Measurements from ENCODE around the gene HPS6.
A peak's percentile ranks its signal among the peaks of the same experiment; 100 is the strongest.
"Not testable (repeated sequence)": the region's sequence is repeated elsewhere in the genome, so short reads cannot be mapped to it uniquely, and the experiment has no call there.

The HPS6 gene

GRCh38 chr10:102064868-102065560 lies at the start of gene HPS6:
Gene HPS6, plus strand, starts transcription at chr10:102065349. Its CDS starts 126 bp downstream, at chr10:102065475.
- DNase-seq (ENCODE audit: low read depth) = peak; percentile 66

- DNase-seq (ENCODE audit: low read depth) = no peak
These were observed 48.7 kb upstream of the HPS6 start for GRCh38 chr10:102016416-102016815.

GRCh38 chr10:102017295-102017694 lies 47.9 kb upstream of the HPS6 start:
- no peak for DNase-seq (ENCODE audit: low read depth)

DNA sequence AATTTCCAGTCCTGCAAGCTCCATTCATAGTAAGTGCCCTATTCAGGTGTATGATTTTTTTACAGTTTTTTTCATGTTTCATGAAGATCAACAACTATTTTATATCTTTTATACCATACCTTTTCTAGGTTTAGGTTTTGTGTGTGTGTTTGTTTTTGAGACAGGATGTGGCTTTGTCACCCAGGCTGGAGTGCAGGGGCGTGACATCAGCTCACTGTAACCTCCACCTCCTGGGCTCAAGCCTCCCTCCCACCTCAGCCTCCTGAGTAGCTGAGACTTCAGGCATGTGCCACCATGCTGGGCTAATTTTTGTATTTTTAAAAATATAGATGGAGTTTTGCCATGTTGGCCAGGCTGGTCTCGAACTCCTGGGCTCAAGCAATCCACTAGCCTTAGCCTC lies 44.2 kb upstream of the HPS6 start:
- no peak for DNase-seq (ENCODE audit: low read depth)

GRCh38 chr10:102024799-102025198 lies 40.4 kb upstream of the HPS6 start:
- no peak for DNase-seq (ENCODE audit: low read depth)

DNA sequence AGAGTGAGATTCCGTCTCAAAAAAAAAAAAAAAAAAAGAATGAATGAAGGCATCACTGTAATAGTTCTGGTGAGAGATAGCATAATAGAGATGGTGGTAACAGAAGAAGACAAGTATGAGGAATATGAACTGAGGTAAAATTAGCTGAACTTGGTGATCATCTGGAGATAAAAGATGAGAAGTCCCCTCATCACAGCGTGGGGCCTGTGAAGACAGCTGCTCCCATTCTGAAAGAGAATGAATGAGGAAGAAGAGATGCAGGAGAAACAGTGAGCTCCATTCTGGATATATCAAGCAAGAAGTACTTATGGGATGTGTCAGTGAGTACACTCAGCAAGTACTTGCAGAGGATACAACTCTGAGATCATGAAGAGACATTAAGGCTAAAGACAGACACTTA lies 37.9 kb upstream of the HPS6 start:
- DNase-seq (ENCODE audit: low read depth) = no peak

GRCh38 chr10:102033787-102034186 lies 31.4 kb upstream of the HPS6 start:
- DNase-seq (ENCODE audit: low read depth) = no peak

DNA sequence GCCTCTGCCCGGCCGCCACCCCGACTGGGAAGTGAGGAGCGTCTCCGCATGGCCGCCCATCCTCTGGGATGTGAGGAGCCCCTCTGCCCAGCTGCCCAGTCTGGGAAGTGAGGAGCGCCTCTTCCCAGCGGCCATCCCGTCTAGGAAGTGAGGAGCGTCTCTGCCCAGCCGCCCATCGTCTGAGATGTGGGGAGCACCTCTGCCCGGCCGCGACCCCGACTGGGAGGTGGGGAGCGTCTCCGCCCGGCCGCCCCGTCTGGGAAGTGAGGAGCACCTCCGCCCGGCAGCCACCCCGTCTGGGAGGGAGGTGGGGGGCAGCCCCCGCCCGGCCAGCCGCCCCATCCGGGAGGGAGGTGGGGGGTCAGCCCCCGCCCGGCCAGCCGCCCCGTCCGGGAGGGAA lies 29.3 kb upstream of the HPS6 start:
- DNase-seq (ENCODE audit: low read depth) = not testable (repeated sequence)

DNA sequence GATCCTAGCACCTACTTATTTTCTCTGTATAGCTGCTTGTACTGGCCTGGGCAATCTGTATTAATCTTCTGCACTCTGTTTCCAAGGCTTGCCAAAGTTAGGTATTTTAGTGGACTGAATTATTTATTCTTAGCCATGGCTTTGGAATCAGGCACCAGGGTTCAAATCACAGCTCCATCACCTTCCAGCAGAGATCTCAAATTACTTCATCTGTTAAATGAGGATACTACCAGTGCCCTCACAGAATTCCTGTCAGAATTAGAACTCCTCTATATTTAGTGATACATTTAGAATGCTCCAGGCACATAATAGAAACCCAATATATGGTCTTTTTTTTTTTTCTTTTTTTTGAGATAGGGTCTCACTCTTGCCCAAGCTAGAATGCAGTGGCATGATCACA lies 26.7 kb upstream of the HPS6 start:
- no peak for DNase-seq (ENCODE audit: low read depth)

DNA sequence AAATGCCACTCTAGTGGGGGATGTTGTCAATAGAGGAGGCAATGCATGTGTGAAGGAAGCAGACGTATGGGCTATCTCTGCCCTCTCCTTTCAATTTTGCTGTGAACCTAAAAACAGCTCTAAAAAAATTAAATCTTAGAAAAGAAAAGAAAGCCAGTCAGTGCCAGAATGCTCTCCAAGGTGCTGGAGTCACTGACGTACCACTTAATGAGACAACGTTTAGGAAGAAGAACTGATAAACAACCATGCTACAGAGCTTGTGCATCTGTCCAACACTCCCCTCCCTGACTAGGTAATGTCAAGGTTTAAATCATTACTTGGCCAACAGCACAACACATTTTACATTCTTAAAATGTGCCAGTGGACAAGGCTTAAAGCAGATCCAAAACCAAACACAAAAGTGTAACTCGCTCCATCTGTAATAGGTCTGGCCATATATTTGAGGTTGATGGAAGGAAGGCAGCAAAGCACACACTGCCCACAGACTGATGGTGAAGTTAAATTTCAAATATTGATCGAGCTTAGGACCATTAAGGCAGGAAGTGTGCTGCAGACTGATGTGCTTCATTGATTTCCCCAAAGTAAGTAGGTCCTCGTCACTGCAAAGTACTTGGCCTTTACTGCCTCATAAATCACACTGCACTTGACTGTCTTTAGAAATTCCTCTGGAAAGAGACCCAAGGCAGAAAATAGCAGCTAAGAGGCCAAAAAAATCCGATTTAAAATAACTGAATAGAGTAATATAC lies 24.7 kb upstream of the HPS6 start:
- no peak for DNase-seq (ENCODE audit: low read depth)

GRCh38 chr10:102045292-102045691 lies 19.9 kb upstream of the HPS6 start:
- DNase-seq (ENCODE audit: low read depth) = no peak

GRCh38 chr10:102046095-102046494 lies 19.1 kb upstream of the HPS6 start:
- DNase-seq (ENCODE audit: low read depth) = no peak

DNA sequence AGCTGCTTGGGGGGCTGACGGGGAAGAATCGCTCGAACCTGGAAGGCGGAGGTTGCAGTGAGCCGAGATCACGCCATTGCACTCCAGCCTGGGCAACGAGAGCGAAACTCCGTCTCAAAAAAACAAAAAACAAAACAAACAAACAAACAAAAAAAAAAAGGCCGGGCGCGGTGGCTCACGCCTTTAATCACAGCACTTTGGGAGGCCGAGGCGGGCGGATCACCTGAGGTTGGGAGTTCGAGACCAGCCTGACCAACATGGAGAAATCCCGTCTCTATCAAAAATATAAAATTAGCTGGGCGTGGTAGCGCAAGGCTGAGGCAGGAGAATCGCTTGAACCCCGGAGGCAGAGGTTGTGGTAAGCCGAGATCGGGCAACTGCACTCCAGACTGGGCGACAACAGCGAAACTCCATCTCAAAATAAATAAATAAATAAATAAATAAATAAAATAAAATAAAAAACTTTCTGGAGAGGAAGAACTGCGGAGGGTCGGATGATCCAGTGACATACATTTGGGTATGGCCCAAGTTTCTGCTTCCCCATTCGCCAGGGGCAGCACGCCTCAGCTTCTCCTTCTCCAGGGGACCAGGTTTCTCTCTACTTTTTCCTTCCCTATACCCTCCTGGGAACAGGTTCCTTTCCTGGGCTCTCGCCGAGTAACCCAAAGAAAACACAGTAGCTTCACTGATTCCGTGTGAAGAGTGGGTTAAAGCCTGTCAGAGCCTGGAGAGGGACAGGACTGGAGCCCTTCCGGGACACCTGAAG lies 10.1 kb upstream of the HPS6 start:
- DNase-seq (ENCODE audit: low read depth) = not testable (repeated sequence)

DNA sequence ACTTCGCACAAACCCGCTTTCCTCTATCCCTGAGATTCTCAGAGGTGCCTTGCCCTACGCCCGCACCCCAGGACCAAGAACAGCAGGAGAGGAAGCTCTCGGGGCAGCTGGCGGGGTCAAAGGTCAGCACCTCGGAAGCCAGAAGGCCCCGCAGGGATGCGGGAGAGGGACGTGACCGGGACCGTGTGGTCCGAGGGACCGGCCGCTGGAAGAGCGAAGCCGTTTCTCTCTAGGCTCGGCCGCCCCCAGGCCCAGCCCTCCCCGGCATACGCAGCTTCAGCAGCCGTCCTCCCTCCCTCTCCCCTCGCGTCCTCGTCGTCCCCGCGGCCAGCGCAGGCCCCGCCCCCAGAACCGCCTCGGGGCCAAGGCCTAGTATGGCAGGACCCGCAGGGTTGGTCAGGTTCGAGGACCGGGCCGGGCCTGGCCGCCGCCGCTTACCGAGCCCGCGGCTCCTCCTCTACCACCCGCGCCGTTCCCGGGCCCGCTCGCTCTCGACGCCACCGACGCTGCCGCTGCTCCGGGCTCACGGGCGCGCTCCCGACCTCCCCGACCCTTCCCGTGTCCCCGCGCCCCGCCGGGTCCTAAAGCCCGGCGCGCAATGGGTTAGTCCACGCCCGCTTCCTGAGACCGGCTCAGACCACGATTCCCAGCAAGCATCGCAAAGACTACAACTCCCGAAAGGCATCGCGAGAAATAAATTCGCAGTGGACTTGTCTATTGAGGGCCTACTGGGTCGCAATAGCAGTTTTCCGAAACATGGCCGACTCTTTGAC lies 9.3 kb upstream of the HPS6 start, which contains the start of gene ARMH3:
Gene ARMH3 (minus strand): TSS at position 527 of the 773 bp plus-strand sequence. CDS start 16,059 bp downstream, outside the sequence.
- peak; percentile 72 for DNase-seq (ENCODE audit: low read depth)

- DNase-seq (ENCODE audit: low read depth) = no peak
These were observed 5.2 kb upstream of the HPS6 start for GRCh38 chr10:102059987-102060386.

DNA sequence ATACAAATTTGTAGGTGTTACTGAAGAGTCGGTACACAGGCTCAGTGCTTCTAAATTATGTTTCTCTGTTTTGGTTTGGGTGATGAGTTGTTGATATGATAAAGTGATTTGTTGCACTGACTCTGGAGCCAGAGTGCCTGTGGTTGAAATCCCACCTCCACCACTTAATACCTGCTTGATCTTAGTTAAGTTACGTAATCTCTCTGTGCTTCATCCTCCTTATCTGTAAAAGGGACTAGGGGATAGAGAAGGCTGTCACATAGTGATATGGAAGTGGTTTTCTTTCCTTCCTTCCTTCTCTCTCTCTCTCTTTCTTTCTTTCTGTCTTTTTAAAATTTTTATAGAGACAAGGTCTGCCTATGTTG lies 664 bp upstream of the HPS6 start:
- no peak for DNase-seq (ENCODE audit: low read depth)

GRCh38 chr10:102065561-102066398 lies 631 bp downstream of the HPS6 start:
- DNase-seq (ENCODE audit: low read depth) = no peak

- no peak for DNase-seq (ENCODE audit: low read depth)
These were observed 1.4 kb downstream of the HPS6 start for GRCh38 chr10:102066399-102067088.

GRCh38 chr10:102067091-102067916 lies 2.2 kb downstream of the HPS6 start:
- no peak for DNase-seq (ENCODE audit: low read depth)

GRCh38 chr10:102068216-102068615 lies 3.1 kb downstream of the HPS6 start:
- no peak for DNase-seq (ENCODE audit: low read depth)
